Right ventricle myocardium superior (tissue), 1 donor: ENCODE results near the gene ATP5MG. TPM values are rescaled to one million over a fixed set of nuclear protein-coding genes. Genes with fewer than 3 reads are reported as not detected.

ENCODE experiments used
- ATAC-seq: fragments of 200-7000 bp; cut with Tn5 transposase; one replicate; pipeline ENCODE4 v1.9.1; 2020; ENCODE audit warnings: mild to moderate bottlenecking; ENCODE audit not compliant: poor library complexity
- DNase-seq: peaks from one replicate; pipeline ENCODE4 v3.0.0-alpha.2; 2020
- intact Hi-C: fragments of 100-400 bp; cut with DNase I; formaldehyde crosslinking; loops from one replicate; pipeline ENCODE4 v1.11.2; 2022
- total RNA-seq: library from RNA; stranded (reverse); fragmentation: NEBNext Ultra II Directional; extraction: Animal tissue kit (Norgen Biotek cat#: 25700); gene quantifications from one replicate; pipeline ENCODE4 v1.2.1, GENCODE V29; 2021
- donor health status: DM: no; HTN: yes; CAD: no; lungs with severe emphysema.

Gene ATP5MG
- total RNA-seq, 1 donor from 2014 or later, result 748 TPM

DNA sequence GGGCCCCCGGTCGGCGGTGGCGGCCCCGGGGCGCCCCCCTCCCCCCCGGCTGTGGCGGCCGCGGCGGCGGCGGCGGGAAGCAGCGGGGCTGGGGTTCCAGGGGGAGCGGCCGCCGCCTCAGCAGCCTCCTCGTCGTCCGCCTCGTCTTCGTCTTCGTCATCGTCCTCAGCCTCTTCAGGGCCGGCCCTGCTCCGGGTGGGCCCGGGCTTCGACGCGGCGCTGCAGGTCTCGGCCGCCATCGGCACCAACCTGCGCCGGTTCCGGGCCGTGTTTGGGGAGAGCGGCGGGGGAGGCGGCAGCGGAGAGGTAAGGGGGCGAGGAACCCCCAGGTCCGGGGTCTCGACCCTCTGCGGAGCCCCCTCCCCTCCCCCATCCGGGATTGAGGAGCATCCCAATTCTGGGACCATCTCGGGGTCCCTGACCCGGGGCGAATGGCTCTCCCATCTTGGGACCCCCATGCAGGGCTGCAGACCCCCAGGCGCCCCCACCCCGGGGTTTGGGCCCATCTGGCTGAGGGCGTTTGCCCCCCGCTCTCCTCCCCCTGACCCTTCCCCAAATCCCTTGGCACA lies 35.3 kb downstream of the ATP5MG start:
- DNase-seq (peak; percentile 51), ATAC-seq (no peak)
- intact Hi-C loops, result loop anchor here (5.0 to 10.0 kb wide), 2 partner anchors 34 to 48 kb away; partner anchors contain the start of gene ATP5MG

DNA sequence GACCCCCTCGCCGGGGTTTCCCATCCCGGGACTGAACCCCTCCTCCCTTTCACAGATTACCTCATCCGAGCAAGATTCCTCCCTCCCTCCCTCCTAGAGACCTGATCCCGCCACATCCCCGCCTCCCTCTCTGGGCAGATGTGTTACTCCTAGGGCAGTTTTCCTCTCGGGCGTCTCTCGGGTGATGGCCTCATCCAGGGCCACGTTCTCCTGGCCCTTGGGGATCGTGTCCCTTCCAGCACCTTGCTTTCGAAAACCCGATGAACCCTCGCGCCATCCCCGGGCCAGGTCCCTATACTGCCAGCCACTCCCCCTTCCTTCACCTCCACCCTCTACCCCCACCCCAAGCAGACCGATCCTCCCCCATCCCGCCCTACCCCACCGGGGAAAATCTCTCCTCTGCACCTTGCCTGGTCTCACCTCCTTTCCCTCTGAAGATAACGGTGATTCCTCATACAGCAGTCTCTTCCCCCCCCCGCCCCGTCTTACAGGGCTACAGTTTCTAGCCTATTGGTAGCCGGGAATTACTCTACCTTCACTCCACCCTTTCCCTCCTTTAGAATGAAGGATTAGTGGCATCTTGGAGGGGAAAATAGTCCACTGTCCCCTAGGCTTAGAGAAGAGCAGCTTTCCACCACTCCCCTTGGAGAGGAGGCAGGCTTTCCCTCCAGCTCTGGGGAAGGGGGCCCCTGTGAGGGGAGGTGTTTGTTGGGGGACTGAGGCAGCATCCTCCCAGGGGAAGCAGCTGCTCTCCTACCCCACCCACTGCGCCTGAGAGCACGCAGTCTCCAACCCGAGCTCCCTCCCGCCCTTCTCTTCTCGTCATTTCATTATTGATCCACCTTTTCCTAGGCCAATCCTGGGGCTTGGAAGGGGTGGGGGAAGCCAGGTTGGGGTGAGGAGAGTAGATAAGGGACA lies 36.1 kb downstream of the ATP5MG start:
- DNase-seq, result peak; percentile 54
- intact Hi-C loops, result loop anchor here (5.0 to 10.0 kb wide), 2 partner anchors 35 to 47 kb away; partner anchors contain the start of gene ATP5MG
- ATAC-seq, result no peak

DNA sequence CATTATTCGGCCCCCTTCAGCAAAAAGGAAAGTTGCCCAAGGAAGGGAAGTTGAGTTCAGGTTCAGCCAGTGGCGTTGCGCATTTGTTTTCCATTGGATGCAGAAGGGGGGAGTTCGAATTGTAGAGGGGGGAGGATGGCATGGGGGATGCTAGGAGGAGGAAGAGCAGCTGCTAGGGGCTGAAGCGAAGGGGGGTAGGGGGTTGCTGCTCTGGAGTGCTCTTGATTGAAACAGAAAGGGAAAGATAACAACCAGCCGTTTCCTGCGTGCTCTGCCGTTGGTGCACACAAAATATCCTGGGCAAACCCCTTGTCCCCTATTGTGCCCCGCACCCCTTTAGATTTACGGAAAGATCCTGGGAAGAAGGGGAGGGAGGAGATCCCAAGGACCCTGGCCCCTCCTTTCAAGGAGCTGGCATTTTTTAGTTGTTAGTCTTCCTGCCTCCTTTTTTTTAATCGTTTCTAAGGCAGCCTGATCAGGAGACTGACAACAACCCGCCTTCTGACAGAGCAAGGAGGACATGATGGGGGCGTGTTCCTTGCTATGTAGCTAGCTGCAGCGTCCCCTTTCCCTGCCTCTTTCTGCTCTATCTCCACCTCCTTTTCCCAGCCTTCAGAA lies 37.0 kb downstream of the ATP5MG start:
- intact Hi-C loops, result loop anchor here (5.0 to 10.0 kb wide), 2 partner anchors 36 to 46 kb away; partner anchors contain the start of gene ATP5MG
- no peak for ATAC-seq
- no peak for DNase-seq

DNA sequence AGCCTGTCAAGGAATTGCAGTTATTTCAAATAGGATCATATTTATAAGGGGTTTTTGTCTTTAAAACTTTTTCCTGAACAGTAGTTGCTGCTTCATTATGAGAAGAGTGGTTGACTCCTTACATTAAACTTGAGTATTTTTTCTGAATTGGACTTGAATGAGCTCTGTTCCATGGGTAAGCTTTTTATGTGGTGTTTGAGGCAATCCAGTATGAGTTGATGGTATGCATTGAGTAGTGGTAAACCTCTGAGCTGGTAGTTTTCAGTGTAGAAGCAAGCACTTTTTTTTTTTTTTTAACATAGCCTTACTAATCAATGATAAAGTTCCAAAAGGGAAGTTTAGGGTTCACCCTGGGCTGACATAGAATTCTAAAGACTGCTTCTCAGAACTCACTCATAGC lies 38.2 kb downstream of the ATP5MG start:
- intact Hi-C loops, result loop anchor here (5.0 to 10.0 kb wide), 2 partner anchors 37 to 45 kb away; partner anchors contain the start of gene ATP5MG

DNA sequence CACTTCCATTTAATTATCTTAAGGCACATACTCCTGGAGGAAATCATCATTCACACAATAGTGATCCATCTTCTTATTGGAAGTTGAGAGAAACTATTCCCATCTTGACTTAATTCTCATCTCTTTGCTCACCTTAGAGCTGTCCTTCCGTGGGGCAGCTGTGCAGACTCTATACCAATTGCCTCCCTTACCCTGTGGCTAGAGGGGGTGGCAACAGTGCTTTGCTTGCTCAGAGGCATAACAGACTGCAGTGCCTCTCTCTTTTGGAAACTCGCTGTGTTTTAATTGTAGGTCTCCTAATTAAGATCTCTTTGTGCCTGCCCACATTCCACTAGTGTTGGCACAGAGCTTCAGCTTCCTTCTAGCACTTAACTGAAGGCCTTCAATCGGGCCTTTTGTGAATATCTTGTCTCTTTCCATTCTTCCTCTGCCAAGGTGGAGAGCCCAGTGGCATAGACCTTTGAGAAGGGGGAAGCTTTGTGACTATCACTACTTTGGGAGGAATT lies 40.4 kb downstream of the ATP5MG start:
- ATAC-seq, result peak; percentile 13
- DNase-seq, result no peak

More for the DNA sequence above, 38.2 kb downstream of the ATP5MG start:
- DNase-seq (no peak), ATAC-seq (no peak)

DNA sequence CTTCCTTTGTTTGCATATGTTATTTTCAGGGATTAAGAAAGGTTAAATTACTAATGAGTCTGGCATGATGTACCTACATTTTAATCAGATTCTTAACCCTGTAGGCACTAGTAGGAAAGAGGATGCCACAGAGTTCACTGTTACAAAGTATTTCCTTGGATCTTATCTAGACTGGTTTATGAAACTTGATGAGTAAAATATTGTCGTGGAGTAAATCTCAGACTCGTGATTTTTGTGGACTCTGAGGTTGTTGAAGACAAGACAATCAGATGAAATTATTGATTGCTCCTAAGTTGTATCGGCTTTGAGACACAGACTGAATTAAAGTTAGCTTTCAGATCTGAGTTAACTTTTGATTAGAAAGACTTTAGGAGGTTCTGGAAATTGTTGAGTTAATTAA lies 40.9 kb downstream of the ATP5MG start:
- ATAC-seq (no peak), DNase-seq (no peak)
- intact Hi-C loops, result no loop called here

More for the DNA sequence above, 40.4 kb downstream of the ATP5MG start:
- intact Hi-C loops, result no loop called here

DNA sequence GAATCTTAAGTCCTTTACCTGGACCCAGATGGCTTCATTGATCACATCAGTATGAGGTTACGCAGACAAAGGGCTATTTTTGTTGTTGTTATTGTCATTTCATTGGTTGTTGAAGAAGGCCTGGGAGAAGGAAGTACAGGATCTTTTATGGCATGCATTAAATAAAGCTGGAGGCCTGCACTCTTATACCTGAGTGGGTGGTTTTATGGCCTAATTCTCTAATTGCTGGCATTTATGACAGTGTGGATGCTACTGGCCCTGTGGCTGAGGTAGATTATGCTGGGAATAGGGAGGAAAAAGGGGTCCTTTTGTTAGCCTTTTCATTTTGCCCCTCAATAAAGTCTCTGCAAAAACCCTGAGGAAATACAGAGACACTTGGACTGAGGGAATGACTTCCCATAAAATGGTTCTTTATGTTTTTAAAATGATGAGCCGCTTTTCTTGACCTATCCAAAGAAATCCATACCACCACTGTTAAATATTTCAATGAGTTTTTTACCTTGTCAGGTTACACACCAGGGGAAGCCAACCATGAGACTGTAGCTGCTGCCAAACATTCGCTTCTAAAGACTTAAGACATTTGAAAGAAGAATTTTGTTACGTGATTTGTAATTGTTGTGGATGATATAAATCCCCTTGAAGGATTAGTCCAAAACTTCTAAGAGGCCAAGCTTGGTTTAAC lies 41.6 kb downstream of the ATP5MG start:
- intact Hi-C loops, result no loop called here
- DNase-seq (no peak), ATAC-seq (no peak)

DNA sequence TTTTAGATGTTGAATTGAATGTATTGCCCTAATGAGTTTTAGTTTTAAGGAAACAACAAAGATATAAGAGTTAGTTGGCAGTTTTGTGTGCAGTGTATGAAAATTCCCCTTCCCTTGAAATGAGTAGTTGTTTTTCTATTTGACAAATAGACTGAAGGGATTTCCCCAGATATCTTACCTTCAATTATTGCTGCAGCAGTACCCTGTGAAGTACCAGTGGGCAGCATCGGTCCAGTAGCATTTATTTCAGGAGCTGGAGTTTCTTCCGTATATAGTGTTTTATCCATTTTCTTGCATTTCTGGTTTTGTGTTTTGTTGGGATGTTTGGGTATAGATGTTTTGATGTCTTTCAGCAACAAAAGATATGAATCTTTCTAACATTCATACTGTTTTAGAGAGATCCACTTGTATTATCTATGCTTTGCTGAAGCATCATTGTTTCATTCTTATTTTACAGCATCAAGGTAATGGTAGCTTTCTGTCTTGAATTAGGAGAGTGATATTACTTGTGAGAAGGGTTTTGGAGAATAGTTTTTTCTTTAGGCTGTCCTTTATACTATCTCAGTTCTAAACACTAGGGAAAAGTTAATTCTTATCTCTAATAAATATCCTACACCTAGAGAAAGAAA lies 42.3 kb downstream of the ATP5MG start:
- ATAC-seq (no peak), DNase-seq (no peak)
- intact Hi-C loops, result no loop called here

DNA sequence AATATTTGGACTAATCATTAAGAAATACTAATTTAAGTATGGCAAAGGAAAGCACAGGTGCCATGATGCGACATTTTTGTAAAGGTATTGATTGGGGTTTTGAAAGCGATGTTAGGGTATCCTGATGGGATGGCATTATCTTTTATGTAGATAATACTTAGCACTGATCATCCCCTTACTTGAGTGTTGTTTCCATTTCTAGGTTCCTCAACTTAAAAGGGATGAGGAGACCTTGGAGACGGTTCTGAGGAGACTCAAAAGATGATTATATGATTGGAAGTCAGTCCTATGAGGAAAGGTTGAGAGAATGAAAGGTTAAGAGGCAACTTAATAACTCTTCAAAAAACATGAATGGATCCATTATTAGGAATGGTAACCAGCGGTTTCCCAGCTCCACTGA lies 46.0 kb downstream of the ATP5MG start:
- DNase-seq (no peak), ATAC-seq (no peak)
- intact Hi-C loops, result no loop called here

DNA sequence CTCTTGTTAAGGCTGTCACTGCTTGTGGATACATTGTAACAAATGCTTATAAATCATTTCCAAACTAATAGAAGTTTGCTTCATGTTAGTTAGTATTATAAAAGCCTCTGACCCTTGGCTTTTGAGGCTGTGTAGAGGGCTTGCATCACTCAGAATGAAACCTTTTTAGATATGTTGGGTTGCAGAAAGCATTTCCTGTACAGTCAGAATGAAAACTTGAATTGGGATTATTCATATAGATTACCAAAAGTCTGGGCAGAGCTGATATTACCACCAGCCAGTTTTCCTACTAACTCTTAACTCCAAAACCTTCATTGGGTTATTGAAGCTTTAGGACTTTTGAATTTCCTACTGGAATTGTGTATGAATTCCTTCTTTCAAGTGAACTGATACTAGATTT lies 46.9 kb downstream of the ATP5MG start:
- DNase-seq (no peak), ATAC-seq (no peak)
- intact Hi-C loops, result no loop called here

DNA sequence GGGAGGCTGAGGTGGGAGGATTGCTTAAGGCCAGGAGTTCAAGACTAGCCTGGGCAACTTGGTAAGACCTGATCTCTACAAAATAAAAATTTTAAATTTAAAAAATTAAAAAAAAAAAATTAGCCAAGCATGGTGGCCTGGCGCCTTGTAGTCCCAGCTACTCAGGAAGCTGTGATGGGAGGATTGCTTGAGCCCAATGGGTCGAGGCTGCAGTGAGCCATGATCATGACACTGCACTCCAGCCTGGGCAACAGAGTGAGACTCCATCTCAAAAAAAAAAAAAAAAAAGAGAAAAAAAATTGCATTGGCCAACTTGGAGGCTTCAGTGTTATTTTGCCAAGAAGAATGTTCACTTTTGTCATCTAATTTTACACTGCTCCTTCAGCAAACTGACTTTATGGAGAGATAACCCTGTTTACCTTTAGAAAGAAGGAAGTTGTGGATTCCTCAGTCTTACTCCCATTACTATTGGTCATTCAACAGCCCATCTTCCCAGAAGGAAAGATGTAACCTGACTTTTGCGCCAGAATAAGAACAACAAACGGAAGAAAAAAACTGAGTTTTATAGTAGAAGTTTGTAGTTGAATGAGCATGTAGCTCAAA lies 48.0 kb downstream of the ATP5MG start:
- no peak for ATAC-seq
- intact Hi-C loops, result no loop called here

DNA sequence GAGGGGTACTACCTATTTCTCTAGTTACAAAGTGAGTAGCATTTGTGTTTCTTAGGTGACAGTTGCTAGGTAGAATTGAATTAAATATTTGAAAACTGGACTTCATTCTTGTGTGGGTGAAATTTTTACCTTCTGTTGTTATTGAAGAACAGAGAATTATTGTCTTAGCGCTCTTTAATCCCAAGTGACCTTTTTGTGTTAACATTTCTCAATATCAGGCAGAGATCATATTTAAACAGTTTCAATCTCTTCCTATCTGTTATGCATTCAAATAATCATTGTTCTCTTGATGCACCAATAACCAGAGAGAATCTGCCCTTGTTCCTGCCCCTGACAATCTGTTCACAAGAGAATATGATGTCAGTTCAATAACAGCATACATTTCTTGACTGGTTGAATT lies 49.0 kb downstream of the ATP5MG start:
- intact Hi-C loops, result no loop called here
- no peak for DNase-seq
- no peak for ATAC-seq

More for the DNA sequence above, 48.0 kb downstream of the ATP5MG start:
- DNase-seq, result no peak

Other genes starting within 250 kb of the ATP5MG start
- gene SCN4B, start 248.8 kb upstream of the ATP5MG start, total RNA-seq, result 12.0 TPM
- 17.6 TPM for gene SCN2B, start 225.0 kb upstream of the ATP5MG start, total RNA-seq
- 2.7 TPM for gene JAML, start 176.6 kb upstream of the ATP5MG start, total RNA-seq
- 1.8 TPM for gene MPZL3, start 149.2 kb upstream of the ATP5MG start, total RNA-seq
- 9.8 TPM for gene MPZL2, start 137.3 kb upstream of the ATP5MG start, total RNA-seq
- gene CD3E, start 96.9 kb upstream of the ATP5MG start, total RNA-seq, result 0.38 TPM
- 0.62 TPM for gene CD3D, start 58.9 kb upstream of the ATP5MG start, total RNA-seq
- not detected for gene CD3G, start 57.3 kb upstream of the ATP5MG start, total RNA-seq
- gene UBE4A, start 42.0 kb upstream of the ATP5MG start, total RNA-seq, result 33.2 TPM
- gene KMT2A, start 34.9 kb downstream of the ATP5MG start, total RNA-seq, result 23.6 TPM
- gene TTC36, start 125.9 kb downstream of the ATP5MG start, total RNA-seq, result 0.30 TPM
- gene TMEM25, start 129.6 kb downstream of the ATP5MG start, total RNA-seq, result 10.6 TPM
- gene IFT46, start 164.3 kb downstream of the ATP5MG start, total RNA-seq, result 23.2 TPM
- gene ARCN1, start 170.8 kb downstream of the ATP5MG start, total RNA-seq, result 80.7 TPM
- 102 TPM for gene PHLDB1, start 206.0 kb downstream of the ATP5MG start, total RNA-seq